Hepatocyte (in vitro differentiated cells): ENCODE measurements around the gene HOXC9. TPM values are rescaled to one million over a fixed set of nuclear protein-coding genes. Genes with fewer than 3 reads are reported as not detected.
A peak's percentile ranks its signal among the peaks of the same experiment; 100 is the strongest.

Experiments
- DNase-seq: peaks from one replicate; pipeline ENCODE4 v3.0.0-alpha.2; 2016; ENCODE audit warnings: low spot score
- H2AFZ ChIP-seq: fragments of 200-600 bp; sonication (generic); 2 replicates; pipeline ENCODE4 v1.6.0; 2016; ENCODE audit warnings: antibody characterized with exemption, mild to moderate bottlenecking
- H3K27ac ChIP-seq: fragments of 200-600 bp; sonication (generic); 2 replicates; pipeline ENCODE4 v1.5.1; 2016; ENCODE audit warnings: mild to moderate bottlenecking
- H3K27me3 ChIP-seq: fragments of 200-600 bp; sonication (generic); 2 replicates; pipeline ENCODE4 v1.6.1; 2016
- H3K36me3 ChIP-seq: fragments of 200-600 bp; sonication (generic); replicated peaks from 2 replicates; pipeline ENCODE4 v1.5.1; 2016; ENCODE audit warnings: low read depth; ENCODE audit not compliant: insufficient read depth
- H3K4me1 ChIP-seq: fragments of 200-600 bp; sonication (generic); 2 replicates; pipeline ENCODE4 v1.5.1; 2016; ENCODE audit warnings: mild to moderate bottlenecking, moderate library complexity; ENCODE audit not compliant: insufficient read depth
- H3K4me2 ChIP-seq: fragments of 200-600 bp; sonication (generic); 2 replicates; pipeline ENCODE4 v1.6.0; 2016
- H3K4me3 ChIP-seq: fragments of 200-600 bp; sonication (generic); 2 replicates; pipeline ENCODE4 v1.5.1; 2016; ENCODE audit warnings: mild to moderate bottlenecking
- H3K79me2 ChIP-seq: fragments of 200-600 bp; sonication (generic); 2 replicates; pipeline ENCODE4 v1.6.0; 2017; ENCODE audit warnings: mild to moderate bottlenecking
- H3K9me2 ChIP-seq: fragments of 200-600 bp; sonication (generic); replicated peaks from 2 replicates; pipeline ENCODE4 v1.6.0; 2017; ENCODE audit warnings: mild to moderate bottlenecking; ENCODE audit not compliant: insufficient read depth
- H3K9me3 ChIP-seq: fragments of 200-600 bp; sonication (generic); 2 replicates; pipeline ENCODE4 v1.5.1; 2016; ENCODE audit warnings: low read depth, mild to moderate bottlenecking
- H4K20me1 ChIP-seq: fragments of 200-600 bp; sonication (generic); 2 replicates; pipeline ENCODE4 v1.6.0; 2016; ENCODE audit warnings: mild to moderate bottlenecking; ENCODE audit not compliant: insufficient read depth, poor library complexity, severe bottlenecking
- EZH2 ChIP-seq: fragments of 200-600 bp; sonication (generic); IDR thresholded peaks from 2 replicates; pipeline ENCODE4 v1.6.1; 2016; ENCODE audit warnings: antibody characterized with exemption, mild to moderate bottlenecking, borderline replicate concordance
- EZH2phosphoT487 ChIP-seq: fragments of 200-600 bp; sonication (generic); IDR thresholded peaks from one replicate; pipeline ENCODE4 v1.6.1; 2018; ENCODE audit warnings: antibody characterized with exemption, mild to moderate bottlenecking, low read depth, moderate library complexity; ENCODE audit not compliant: unreplicated experiment, severe bottlenecking
- WGBS: methylation state at CpG from one replicate; pipeline ENCODE4 v1.1.6; 2016; ENCODE audit warnings: low lambda C conversion rate; ENCODE audit errors: missing lambda C conversion rate; 5-methylcytosine and 5-hydroxymethylcytosine counted together
- polyA plus RNA-seq: library from polyadenylated mRNA; unstranded; fragments of >200 nt; fragmentation: Nextera tagmentation; extraction: Ambion mirVana; gene quantifications from 2 replicates; pipeline ENCODE4 v1.2.1, GENCODE V29; 2016
- total RNA-seq: library from RNA; depleted of rRNA; stranded (reverse); fragments of >200 nt; gene quantifications from 2 replicates; pipeline ENCODE4 v1.2.3, GENCODE V29; 2014
- TF ChIP-seq, protein P1 (sequence below): fragments of 200-600 bp; sonication (generic); IDR thresholded peaks from 2 replicates; pipeline ENCODE4 v1.5.1; 2016; ENCODE audit warnings: antibody characterized with exemption, mild to moderate bottlenecking; ENCODE audit not compliant: poor library complexity

The HOXC9 gene
- total and polyA plus RNA-seq, 2 experiments from 2014 or later = 0.10 to 4.1 TPM

- Histone ChIP-seq H3K4me3 (peak overlapping the region; percentile 31), H3K27ac (peak overlapping the region; percentile 61), H3K4me1 (peaks cover 15% of the 10 kb centered on the region), H3K79me2 (peaks cover 4% of the 10 kb centered on the region), H3K9me3 (no peaks in the 10 kb centered on the region), H3K36me3 (no peaks in the 10 kb centered on the region), H3K27me3 (peaks cover 93% of the 10 kb centered on the region), H3K9me2 (no peaks in the 10 kb centered on the region), H3K4me2 (peak overlapping the region; percentile 89), H2AFZ (peak overlapping the region; percentile 62), H4K20me1 (no peaks in the 10 kb centered on the region)
- DNase-seq = peak; percentile 93
- no peak for TF ChIP-seq EZH2phosphoT487
- TF ChIP-seq, protein P1, sequence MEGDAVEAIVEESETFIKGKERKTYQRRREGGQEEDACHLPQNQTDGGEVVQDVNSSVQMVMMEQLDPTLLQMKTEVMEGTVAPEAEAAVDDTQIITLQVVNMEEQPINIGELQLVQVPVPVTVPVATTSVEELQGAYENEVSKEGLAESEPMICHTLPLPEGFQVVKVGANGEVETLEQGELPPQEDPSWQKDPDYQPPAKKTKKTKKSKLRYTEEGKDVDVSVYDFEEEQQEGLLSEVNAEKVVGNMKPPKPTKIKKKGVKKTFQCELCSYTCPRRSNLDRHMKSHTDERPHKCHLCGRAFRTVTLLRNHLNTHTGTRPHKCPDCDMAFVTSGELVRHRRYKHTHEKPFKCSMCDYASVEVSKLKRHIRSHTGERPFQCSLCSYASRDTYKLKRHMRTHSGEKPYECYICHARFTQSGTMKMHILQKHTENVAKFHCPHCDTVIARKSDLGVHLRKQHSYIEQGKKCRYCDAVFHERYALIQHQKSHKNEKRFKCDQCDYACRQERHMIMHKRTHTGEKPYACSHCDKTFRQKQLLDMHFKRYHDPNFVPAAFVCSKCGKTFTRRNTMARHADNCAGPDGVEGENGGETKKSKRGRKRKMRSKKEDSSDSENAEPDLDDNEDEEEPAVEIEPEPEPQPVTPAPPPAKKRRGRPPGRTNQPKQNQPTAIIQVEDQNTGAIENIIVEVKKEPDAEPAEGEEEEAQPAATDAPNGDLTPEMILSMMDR = peak; percentile 98
- TF ChIP-seq EZH2 = peak; percentile 66
- 10% methylated on average over 39 of the region's 39 CpGs for WGBS
Measured at GRCh38 chr12:54005853-54006558, 6.0 kb downstream of the HOXC9 start.

DNA sequence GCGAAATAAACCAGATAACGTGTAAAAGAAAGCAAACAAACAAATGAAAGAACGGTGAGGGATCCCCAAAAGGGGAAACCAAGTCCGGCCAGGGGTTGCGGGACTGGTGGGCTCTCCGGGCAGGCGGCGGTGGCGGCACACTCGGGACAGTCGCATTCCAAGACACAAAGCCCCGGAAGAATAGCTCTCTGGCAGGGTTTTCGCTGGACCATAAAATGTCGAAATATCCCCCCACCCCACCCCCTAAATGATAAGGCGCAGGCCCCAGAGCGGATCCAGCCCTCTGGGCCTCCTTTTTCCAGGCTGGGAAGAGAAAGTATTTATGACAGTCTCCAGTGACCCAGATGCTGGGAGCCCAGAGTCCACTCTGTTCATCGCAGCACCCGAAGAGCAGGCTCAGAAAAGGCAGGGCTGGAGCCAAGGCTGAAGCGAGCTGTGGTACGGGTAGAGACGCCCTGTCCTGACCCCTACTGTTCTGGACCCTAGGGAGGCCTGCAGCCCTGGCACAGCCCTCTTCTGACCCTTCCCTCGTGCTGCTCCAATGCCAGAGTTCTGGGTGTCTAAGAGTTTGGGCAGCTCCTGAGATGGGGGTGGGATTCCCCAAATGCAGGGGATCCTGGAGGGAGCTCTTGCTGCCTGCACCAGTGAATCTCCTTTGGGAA, 6.7 kb downstream of the HOXC9 start:
- WGBS = 24% methylated on average over 22 of the region's 22 CpGs
- H3K4me3 ChIP-seq = peak overlapping the region; percentile 31
- H3K4me1 ChIP-seq = peaks cover 15% of the 10 kb centered on the region
- H3K9me2 ChIP-seq = no peaks in the 10 kb centered on the region
- TF ChIP-seq EZH2 (no peak), EZH2phosphoT487 (no peak)
- TF ChIP-seq, protein P1 = no peak
- no peaks in the 10 kb centered on the region for H3K9me3 ChIP-seq
- peak; percentile 66 for DNase-seq
- H2AFZ ChIP-seq = peak overlapping the region; percentile 62
- peak overlapping the region; percentile 89 for H3K4me2 ChIP-seq
- H3K27ac ChIP-seq = peak overlapping the region; percentile 61
- H3K27me3 ChIP-seq = peaks cover 93% of the 10 kb centered on the region
- H3K79me2 ChIP-seq = peaks cover 4% of the 10 kb centered on the region
- H3K36me3 ChIP-seq = no peaks in the 10 kb centered on the region
- no peaks in the 10 kb centered on the region for H4K20me1 ChIP-seq

GRCh38 chr12:54007538-54008259, 7.7 kb downstream of the HOXC9 start:
- no peak for DNase-seq
- Histone ChIP-seq H3K4me2 (peak overlapping the region; percentile 95), H3K4me3 (no peak overlapping the region), H3K79me2 (peaks cover 4% of the 10 kb centered on the region), H4K20me1 (no peaks in the 10 kb centered on the region), H3K9me2 (no peaks in the 10 kb centered on the region), H3K36me3 (no peaks in the 10 kb centered on the region), H3K27me3 (peaks cover 88% of the 10 kb centered on the region), H3K4me1 (peaks cover 15% of the 10 kb centered on the region), H3K27ac (no peak overlapping the region), H3K9me3 (no peaks in the 10 kb centered on the region), H2AFZ (no peak overlapping the region)
- WGBS = 46% methylated on average over 2 of the region's 2 CpGs
- TF ChIP-seq EZH2 = no peak
- no peak for TF ChIP-seq EZH2phosphoT487
- TF ChIP-seq, protein P1 = no peak
